ENCODE data around the gene MID1.

The MID1 gene

GRCh38 chrX:10483191-10483831, 137.1 kb downstream of the MID1 start:
- no peak for DNase-seq

DNA sequence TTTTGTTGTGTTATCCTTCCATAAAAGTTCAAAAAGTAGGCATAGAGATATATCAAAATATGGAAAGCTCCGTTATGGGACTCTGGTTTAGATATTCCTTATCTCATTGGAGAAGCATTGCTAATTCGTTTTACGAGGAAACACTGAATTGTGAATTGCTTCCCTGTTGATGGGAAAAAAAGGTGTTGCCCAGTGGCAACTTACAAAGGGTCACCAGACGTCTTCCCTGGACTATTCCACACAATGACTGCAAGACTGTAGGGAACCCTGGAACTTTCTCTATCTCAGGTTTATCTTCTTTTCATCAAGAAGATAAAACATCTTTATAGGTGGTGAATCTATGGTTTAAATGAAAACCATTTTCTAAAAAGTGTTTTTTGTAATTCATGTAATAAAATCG, 137.7 kb downstream of the MID1 start:
- no peak for DNase-seq

DNA sequence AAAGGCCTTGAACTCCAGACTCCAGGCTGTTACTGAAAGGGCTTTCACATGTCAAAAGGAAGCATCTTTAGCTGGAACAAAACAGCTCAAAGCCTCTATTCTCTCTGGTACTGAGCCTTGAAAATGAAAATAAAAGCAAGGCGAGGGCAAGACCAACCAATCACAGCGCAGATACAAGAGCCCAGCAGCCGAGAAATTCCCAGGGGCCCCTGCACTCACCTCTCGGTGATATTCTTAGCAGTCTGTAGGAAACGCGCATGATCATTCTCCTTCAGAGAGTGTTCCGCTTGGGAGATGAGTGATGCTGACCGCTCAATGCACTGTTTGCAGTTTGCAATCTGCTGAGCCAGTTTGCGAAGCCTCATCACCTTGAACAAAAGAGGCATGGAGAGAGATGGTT, 138.1 kb downstream of the MID1 start:
- DNase-seq = no peak

- DNase-seq = no peak
These were observed 139.5 kb downstream of the MID1 start for GRCh38 chrX:10480861-10481260.

- no peak for DNase-seq
These were observed 140.9 kb downstream of the MID1 start for GRCh38 chrX:10479508-10479907.

DNA sequence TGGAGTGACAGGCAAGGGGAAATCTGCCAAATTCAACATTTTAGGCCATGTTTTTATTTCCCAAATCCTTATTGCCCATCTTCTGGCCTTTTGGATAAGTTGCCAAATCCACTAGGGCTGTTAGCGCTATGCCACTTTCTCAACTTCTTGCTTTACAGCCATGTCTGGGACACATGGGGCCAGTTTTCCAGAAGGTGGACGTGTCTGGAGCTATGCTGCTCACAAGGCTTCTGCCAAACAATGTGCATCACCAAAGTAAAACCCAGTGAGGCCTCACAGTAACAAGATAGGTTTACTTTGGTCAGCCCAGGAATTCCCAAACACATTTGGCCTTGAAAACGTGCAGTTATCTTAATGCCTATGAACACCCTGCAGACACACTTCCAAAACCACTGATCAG, 142.9 kb downstream of the MID1 start:
- no peak for DNase-seq

- no peak for DNase-seq
These were observed 145.3 kb downstream of the MID1 start for GRCh38 chrX:10474913-10475568.

GRCh38 chrX:10474510-10474909, 145.9 kb downstream of the MID1 start:
- DNase-seq = no peak

DNA sequence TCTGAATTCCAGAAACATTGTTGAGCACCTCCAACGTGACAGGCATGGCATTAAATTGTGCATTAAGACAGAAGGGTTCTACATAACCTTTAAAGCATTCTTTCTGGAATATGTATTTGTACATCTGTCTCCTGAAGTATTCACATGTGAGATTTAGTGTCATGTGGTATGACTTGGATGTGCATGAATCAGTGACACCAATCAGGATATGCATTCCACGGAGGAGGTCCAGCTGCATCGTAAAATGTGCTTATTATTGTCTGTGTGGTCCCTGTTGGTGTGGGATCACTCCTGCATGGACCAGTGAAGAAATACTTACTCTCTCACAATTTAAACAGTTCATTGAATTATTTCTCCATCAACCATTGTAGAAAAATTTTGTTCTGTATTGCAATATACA, 149.0 kb downstream of the MID1 start:
- no peak for DNase-seq

DNA sequence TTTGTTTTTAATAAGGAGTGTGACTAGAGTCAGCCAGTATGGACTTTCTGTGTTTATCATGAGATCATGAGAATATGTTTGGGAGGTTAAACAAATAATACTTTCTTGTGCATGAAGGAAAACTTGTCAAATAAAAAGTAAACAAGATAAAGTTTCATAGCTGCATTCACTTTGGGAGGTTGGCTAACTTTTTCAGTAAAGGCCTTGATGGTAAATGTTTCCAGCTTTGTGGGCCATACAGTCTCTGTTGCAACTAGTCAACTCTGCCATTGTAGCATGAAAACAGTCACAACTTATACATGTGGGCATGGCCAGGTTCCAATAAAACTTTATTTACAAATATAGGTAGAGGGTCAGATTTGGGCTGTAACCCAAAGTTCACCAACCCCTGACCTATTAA, 150.4 kb downstream of the MID1 start:
- DNase-seq = no peak

DNA sequence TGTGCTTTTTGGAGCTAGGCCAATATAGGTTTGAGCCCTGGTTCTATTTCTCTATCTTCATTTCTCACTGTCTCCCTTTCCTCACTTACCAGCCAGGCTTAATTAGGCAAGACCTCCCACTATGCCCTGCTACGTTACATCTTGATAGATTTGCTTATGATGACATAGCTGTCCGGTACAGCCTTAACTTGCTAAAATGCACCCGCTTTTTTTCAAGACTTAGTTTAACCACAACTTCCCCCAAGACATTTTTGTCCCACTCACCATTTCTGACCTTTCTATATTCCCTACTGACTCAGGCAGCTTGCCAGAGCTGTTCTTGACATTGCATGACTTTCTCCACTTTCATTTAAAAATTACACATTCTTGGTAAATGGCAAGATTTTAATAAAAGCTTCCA, 152.6 kb downstream of the MID1 start:
- no peak for DNase-seq

GRCh38 chrX:10465254-10465653, 155.1 kb downstream of the MID1 start:
- DNase-seq = no peak

GRCh38 chrX:10457092-10457491, 163.3 kb downstream of the MID1 start:
- DNase-seq = no peak

DNA sequence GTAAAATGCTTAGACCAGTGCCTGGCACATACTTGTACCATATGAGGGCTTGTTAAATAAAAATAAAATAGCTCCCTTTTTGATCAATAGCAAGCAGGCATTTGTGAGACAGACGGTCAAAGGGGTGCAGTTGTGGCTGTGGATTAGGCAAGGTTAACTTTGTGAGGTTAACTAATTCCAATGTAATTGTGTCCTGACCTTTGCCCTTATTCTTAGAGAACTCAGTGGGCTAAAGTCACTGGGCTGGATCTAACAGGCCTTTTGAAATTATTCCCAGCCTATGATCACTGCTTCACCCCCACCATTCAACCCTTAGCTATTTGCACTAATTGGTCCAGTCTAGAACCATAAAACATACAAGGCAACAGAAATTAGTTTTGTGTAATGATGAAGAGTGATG, 166.4 kb downstream of the MID1 start:
- DNase-seq = no peak

GRCh38 chrX:10450959-10451355, 169.4 kb downstream of the MID1 start:
- DNase-seq = no peak

DNA sequence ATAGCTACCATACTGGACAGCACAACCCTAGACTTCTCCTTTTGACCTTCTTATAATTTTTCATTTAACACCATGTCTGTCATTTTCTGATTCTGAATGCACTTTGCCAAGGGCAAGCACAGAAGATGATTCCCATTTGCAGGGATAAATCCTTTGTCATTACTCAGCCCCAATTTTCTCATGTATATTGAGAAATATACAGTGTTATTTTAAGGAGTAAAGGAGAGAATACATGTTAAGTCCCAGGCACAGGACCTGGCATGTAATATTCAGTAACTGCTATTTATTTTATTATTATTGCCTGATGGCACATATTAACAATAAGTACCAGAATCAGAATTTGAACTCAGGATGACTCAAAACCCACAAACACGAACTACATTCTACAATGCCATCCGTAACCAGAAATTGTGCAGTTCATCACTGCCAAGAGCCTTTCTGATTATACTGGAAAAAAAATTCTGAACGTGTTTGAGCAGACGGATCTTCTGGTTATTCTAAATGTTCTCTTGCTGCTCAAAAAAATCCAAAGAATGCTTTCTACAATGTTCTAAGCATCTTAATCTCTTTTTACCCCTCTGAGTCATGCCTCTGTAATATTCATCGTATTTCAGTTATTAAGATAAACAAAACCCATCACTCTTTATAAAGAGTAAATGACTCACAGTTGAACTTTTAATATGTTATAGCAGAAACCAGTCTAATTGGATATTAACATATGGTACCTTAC, 170.0 kb downstream of the MID1 start:
- no peak for DNase-seq

GRCh38 chrX:10447564-10448214, 172.7 kb downstream of the MID1 start:
- DNase-seq = no peak

DNA sequence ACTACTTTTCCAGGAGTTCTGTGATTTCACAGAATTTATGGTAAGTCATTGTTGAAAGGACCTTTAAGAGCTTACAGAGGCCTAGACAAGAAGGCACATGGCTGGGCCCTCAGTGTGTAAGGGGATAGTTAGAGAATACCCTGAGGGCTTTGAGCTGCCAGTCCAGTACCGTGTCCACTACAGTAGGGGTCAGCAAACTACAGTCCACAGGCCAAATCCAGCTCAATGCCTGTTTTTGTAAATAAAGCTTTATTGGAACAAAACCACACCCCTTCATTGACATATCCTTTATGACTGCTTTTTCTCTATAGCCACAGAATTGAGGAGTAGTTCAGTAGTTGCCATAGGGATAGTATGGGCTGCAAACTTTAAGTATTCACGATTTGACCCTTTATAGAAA, 176.2 kb downstream of the MID1 start:
- DNase-seq = no peak

GRCh38 chrX:10441464-10441863, 178.9 kb downstream of the MID1 start:
- DNase-seq = no peak

DNA sequence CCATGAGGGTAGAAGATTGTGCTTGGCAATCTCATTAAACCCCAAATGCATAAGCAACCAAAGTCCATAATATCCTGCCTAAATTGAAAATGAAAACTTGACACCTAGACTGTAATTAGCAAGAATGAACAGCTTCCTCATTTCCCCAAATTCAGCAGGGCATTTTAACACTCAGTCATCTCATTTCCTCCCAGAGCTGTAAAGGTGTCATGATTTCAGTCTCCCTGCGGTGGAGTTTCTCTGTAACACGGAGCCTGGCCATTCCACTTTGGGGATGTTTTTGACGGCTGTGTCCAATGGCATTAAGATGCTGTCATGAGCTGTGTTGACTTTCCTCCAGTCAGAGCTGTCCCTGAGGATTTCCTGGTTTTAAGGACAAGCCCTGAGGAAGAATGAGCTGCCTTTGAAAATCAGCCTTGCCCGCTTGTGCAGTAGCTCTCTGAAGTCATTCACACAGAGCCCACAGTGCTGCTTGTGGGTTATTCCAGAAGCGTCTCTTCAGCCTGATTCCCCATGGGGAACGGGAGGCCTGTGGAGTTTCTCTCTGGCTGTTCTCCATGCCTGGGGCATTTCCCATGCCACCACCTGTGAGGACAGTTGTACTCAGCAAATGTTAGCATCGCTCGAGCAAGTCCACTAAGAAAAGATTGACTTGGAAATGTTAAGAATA, 187.0 kb downstream of the MID1 start:
- DNase-seq = no peak

DNA sequence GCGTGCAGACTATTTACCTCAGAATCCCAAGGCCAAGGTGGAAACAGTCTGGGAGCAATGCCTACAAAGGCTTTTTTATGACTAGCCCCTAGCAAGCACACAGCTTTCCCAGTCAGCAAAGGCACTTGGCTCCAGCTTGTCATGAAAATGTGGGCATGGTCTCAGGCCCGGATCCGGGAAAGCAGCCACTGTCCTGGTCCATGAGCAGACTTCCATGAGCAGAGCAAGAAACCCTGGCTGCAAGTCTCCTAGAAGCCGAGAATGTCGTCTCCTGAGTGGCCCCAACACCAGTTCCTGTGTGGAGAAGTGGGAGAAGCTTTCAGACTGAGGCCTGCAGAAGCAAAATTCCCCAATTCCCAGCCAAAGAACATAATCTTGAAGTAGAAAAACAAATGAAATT, 190.5 kb downstream of the MID1 start:
- no peak for DNase-seq

- DNase-seq = no peak
These were observed 193.1 kb downstream of the MID1 start for GRCh38 chrX:10427249-10427648.

DNA sequence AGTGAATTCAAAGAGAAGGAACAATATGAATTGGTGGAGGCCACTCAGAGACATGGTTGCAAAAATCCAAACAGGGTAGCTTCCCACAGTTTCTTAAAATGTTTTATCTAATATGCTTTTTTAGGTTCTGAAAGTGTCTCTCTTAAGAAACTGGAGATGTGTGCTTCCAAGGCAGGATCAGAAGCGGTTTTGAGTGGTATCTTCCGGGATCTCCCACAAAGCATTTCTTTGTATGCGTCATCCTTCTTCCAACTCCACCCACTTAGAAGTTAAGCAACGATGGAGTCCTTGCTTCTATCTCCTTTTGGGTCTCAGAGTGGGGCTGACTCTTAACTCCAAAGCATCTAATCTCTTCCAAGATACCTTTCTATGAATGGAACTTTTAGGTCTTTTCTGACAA, 196.7 kb downstream of the MID1 start:
- DNase-seq = no peak
